Kidney (tissue), 14 donors: ENCODE data around the gene SLC39A3. TPM values are rescaled to one million over a fixed set of nuclear protein-coding genes. Genes with fewer than 3 reads are reported as not detected.
A peak's percentile ranks its signal among the peaks of the same experiment; 100 is the strongest.

Source experiments
- DNase-seq, 5 donors: peaks; one replicate each; pipeline ENCODE4 v3.0.0-alpha.2; 2013 to 2020
- FAIRE-seq: peaks from 2 replicates; lab custom pipeline; 2012; peaks lifted over from hg19 to GRCh38; lab: Jason Lieb, UNC
- H3K27ac ChIP-seq, 2 donors: one replicate each; pipeline ENCODE4 v1.7.0; 2013; ENCODE audit warnings: low read depth in 2 of 2, low read length in 2 of 2, inconsistent platforms in 1 of 2
- H3K27me3 ChIP-seq: one replicate; pipeline ENCODE4 v1.7.1; 2013; ENCODE audit warnings: low read length, inconsistent platforms; ENCODE audit not compliant: control insufficient read depth, insufficient read depth
- H3K36me3 ChIP-seq, 3 donors: one replicate each; pipeline versions ENCODE4 v1.7.0 to v1.7.1; 2013; ENCODE audit warnings: low read length in 3 of 3, control low read depth in 1 of 3, inconsistent platforms in 1 of 3; ENCODE audit not compliant: insufficient read depth in 3 of 3, control insufficient read depth in 2 of 3
- H3K4me1 ChIP-seq, 3 donors: one replicate each; pipeline versions ENCODE4 v1.7.0 to v1.7.1; 2013; ENCODE audit warnings: low read length in 3 of 3, inconsistent platforms in 1 of 3, low read depth in 1 of 3; ENCODE audit not compliant: control insufficient read depth in 2 of 3, insufficient read depth in 2 of 3
- H3K4me3 ChIP-seq, 3 donors: one replicate each; pipeline versions ENCODE4 v1.7.0 to v1.8.1; 2013; ENCODE audit warnings: low read length in 3 of 3, control low read depth in 1 of 3, inconsistent platforms in 1 of 3
- H3K9ac ChIP-seq, 3 donors: one replicate each; pipeline versions ENCODE4 v1.7.0 to v1.7.1; 2013; ENCODE audit warnings: low read length in 3 of 3, control low read depth in 1 of 3, inconsistent platforms in 1 of 3
- H3K9me3 ChIP-seq, 3 donors: one replicate each; pipeline versions ENCODE4 v1.7.0 to v1.7.1; 2013; ENCODE audit warnings: low read length in 3 of 3, control low read depth in 1 of 3, inconsistent platforms in 1 of 3; ENCODE audit not compliant: control insufficient read depth in 2 of 3, insufficient read depth in 1 of 3
- intact Hi-C: fragments of 100-400 bp; cut with DNase I; formaldehyde crosslinking; loops from one replicate; pipeline ENCODE4 v1.11.1; 2022
- polyA plus RNA-seq: library from polyadenylated mRNA; stranded (reverse); fragments of 350-450 nt; fragmentation: Illumina TruSeq; extraction: RNeasy Lipid Tissue Mini Kit (QIAGEN cat#74804); gene quantifications from one replicate; pipeline ENCODE4 v1.2.3, GENCODE V29; 2014; ENCODE audit warnings: low read depth, low replicate concordance; ENCODE audit not compliant: insufficient read depth
- total RNA-seq: library from RNA; stranded (reverse); fragmentation: NEBNext Ultra II Directional; extraction: Animal tissue kit (Norgen Biotek cat#: 25700); gene quantifications from one replicate; pipeline ENCODE4 v1.2.1, GENCODE V29; 2021
- TF ChIP-seq, protein P1 (sequence below): IDR thresholded peaks from 3 replicates; pipeline ENCODE4 v1.5.1; 2012; ENCODE audit warnings: mild to moderate bottlenecking, moderate library complexity, borderline replicate concordance; ENCODE audit not compliant: insufficient read depth; ENCODE audit errors: extremely low read depth
- donor health status: control.
- donor health status: control.
- donor health status: control.
- donor health status: control.
- donor health status: control.
- donor health status: DM: yes; HTN: yes; CAD: no.
- donor health status: Normal renal cell carcinoma (clear cell type).

SLC39A3 gene
- total and polyA plus RNA-seq, 2 donors from 2014 or later: 31.1 to 38.0 TPM

DNA sequence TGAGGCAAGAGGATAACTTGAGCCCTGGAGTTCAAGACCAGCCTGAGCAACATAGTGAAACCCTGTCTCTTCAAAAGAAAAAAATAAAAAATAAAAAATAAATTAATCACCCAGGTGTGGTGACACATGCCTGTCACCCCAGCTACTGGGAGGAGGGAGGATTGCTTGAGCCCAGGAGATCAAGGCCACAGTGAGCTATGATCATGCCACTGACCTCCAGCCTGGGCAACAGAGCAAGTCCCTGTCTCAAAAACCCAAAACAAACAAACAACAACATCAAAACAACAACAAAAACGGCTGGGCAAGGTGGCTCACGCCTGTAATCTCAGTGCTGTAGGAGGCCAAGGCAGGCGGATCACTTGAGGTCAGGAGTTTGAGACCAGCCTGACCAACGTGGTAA lies 4.3 kb upstream of the SLC39A3 start:
- TF ChIP-seq, protein P1, sequence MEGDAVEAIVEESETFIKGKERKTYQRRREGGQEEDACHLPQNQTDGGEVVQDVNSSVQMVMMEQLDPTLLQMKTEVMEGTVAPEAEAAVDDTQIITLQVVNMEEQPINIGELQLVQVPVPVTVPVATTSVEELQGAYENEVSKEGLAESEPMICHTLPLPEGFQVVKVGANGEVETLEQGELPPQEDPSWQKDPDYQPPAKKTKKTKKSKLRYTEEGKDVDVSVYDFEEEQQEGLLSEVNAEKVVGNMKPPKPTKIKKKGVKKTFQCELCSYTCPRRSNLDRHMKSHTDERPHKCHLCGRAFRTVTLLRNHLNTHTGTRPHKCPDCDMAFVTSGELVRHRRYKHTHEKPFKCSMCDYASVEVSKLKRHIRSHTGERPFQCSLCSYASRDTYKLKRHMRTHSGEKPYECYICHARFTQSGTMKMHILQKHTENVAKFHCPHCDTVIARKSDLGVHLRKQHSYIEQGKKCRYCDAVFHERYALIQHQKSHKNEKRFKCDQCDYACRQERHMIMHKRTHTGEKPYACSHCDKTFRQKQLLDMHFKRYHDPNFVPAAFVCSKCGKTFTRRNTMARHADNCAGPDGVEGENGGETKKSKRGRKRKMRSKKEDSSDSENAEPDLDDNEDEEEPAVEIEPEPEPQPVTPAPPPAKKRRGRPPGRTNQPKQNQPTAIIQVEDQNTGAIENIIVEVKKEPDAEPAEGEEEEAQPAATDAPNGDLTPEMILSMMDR: no peak
- Histone ChIP-seq H3K27ac (no peak overlapping the region), H3K27me3 (no peaks in the 10 kb centered on the region), H3K4me3 (no peak overlapping the region), H3K9me3 (no peaks in the 10 kb centered on the region), H3K9ac (no peak overlapping the region), H3K36me3 (no peaks in the 10 kb centered on the region), H3K4me1 (peaks cover 0 to 4% (median 0%) of the 10 kb centered on the region in 3 donors)
- FAIRE-seq: no peak
- intact Hi-C loops: no loop called here
- no peak for DNase-seq

DNA sequence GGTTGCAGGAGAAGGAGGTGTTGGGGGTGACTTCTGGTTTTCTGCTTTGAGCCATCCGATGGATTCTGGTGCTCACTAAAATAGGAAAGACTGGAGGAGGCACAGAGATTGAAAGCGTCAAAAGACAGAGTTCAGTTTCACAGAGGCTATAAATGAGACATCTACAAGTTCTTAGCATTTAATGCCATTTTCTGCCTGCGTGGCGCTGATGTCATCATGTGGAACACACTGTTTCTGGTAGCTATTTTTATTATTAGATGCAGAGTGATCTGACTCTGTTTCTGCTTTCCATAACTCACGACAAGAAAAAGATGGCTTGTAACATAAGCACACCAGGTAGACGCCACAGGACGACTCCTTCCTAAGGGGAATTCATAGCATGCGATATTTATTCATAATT lies 3.3 kb upstream of the SLC39A3 start:
- intact Hi-C loops: no loop called here
- Histone ChIP-seq H3K4me1 (peaks cover 0 to 6% (median 0%) of the 10 kb centered on the region in 3 donors), H3K9me3 (no peaks in the 10 kb centered on the region), H3K27ac (no peak overlapping the region), H3K4me3 (no peak overlapping the region), H3K9ac (no peak overlapping the region), H3K36me3 (no peaks in the 10 kb centered on the region), H3K27me3 (no peaks in the 10 kb centered on the region)
- no peak for FAIRE-seq
- DNase-seq: no peak
- TF ChIP-seq, protein P1: no peak

GRCh38 chr19:2740314-2740656 lies 468 bp upstream of the SLC39A3 start:
- no peaks in the 10 kb centered on the region for H3K27me3 ChIP-seq
- H3K4me1 ChIP-seq: peaks cover 0 to 6% (median 0%) of the 10 kb centered on the region in 3 donors
- TF ChIP-seq, protein P1: no peak
- H3K9me3 ChIP-seq: no peaks in the 10 kb centered on the region
- H3K27ac ChIP-seq: no peak overlapping the region
- DNase-seq: peak in 1 of 5 donors; percentile 20
- FAIRE-seq: no peak
- peak overlapping the region in 1 of 3 donors; percentile 71 for H3K4me3 ChIP-seq
- H3K9ac ChIP-seq: no peak overlapping the region
- H3K36me3 ChIP-seq: peaks cover 4 to 6% (median 5%) of the 10 kb centered on the region in 3 donors
- intact Hi-C loops: no loop called here
